CD4-positive, alpha-beta T cell treated with Interleukin-17A for 1 hour (primary cell): ENCODE data around the gene PGAP6.
A peak's percentile ranks its signal among the peaks of the same experiment; 100 is the strongest.
"Not testable (repeated sequence)": the region's sequence is repeated elsewhere in the genome, so short reads cannot be mapped to it uniquely, and the experiment has no call there.

ENCODE experiments used
- DNase-seq: peaks from one replicate; pipeline ENCODE4 v3.0.0-alpha.2; 2020

The PGAP6 gene

DNA sequence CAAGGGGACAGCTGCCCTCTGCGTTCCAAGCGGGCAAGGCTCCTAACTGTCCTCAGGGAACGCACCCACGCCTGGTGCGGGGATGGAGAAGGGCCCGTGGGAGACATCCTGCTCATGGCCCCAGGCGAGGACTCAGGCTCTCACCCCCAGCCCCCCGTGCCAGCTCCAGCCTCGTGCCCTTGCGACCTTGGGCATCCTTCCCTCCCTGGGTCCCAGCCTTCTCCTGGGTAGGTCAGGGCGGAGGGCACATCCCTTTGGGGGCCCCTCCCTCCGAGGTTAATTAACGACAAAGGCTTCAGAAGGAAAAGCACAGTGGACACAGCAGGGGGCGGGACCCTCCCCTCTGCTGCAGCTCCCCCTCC is 3.0 kb downstream of the PGAP6 start:
- no peak for DNase-seq

DNA sequence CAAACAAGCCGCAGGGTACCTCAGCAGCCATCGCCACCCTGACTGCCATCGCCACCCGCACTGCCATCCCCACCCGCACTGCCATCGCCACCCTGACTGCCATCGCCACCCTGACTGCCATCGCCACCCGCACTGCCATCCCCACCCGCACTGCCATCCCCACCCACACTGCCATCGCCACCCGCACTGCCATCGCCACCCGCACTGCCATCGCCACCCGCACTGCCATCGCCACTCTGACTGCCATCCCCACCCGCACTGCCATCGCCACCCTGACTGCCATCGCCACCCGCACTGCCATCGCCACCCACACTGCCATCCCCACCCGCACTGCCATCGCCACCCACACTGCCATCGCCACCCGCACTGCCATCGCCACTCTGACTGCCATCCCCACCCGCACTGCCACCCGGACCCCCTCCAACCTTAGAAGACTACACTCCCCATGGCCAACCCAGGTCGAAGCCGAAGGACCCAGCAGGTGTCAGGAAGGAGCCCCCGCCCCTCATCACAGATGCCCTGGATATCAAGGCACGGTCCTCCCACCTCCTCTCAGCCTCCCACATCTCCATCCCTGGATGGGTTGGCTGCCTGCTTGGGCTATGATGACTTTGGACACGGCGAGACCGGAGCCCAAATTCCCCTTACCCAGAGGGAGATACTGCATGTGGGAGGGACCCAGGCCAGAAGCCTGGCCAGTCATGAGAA is 3.5 kb downstream of the PGAP6 start:
- not testable (repeated sequence) for DNase-seq

DNA sequence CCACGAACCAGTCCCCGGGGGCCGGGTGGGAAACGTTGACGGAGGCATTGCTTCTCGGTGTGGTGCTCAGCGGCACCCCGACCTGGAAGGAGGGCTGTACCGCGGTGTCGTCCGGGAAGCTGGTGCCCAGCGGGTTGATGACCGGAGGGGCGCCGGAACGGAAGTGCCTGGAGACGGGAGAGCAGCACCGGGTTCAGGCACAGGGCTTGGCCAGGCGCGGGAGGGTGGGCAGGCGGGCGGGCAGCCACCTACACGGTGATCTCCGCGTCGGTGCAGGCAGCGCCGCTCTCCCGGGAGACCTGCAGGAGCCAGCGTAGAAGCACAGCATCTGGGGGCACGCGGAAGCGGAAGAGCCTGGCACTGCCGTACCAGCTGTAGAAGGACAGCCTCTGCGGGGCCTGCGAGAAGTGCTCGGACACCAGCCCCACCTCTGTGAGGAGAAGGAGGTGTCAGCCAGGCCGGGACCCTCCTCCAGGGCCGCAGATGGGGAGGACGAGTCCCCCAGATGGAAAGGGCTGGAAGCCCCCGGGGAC is 4.3 kb downstream of the PGAP6 start:
- DNase-seq, result no peak

DNA sequence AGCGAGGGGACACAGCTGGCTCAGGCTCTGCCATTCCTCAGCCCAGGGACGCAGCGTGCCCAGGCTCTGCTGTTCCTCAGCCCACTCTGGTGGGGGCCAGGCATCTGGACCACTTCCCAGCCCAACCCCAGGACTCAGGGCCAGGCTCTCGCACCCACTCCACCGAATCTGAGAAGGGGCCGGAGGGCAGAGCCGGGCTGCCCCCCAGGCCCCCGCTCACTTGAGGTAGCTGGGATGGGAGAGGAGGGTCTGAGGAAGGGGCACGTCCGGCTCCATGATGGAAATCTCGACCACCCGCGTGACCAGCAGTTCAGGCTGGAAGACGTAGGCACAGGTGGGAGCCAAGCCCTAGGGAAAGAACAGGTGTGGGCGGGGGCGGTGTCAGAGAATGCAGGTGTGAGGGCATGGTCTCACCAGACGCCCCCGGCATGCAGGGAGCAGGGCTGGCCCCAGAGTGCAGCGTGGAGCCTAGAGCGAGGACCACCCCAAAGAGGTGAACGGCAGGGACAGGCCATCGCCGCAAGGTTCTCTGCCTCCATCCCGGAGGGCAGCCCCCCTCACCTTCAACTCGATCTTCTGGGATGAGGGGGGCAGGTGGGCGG is 4.9 kb downstream of the PGAP6 start:
- no peak for DNase-seq

DNA sequence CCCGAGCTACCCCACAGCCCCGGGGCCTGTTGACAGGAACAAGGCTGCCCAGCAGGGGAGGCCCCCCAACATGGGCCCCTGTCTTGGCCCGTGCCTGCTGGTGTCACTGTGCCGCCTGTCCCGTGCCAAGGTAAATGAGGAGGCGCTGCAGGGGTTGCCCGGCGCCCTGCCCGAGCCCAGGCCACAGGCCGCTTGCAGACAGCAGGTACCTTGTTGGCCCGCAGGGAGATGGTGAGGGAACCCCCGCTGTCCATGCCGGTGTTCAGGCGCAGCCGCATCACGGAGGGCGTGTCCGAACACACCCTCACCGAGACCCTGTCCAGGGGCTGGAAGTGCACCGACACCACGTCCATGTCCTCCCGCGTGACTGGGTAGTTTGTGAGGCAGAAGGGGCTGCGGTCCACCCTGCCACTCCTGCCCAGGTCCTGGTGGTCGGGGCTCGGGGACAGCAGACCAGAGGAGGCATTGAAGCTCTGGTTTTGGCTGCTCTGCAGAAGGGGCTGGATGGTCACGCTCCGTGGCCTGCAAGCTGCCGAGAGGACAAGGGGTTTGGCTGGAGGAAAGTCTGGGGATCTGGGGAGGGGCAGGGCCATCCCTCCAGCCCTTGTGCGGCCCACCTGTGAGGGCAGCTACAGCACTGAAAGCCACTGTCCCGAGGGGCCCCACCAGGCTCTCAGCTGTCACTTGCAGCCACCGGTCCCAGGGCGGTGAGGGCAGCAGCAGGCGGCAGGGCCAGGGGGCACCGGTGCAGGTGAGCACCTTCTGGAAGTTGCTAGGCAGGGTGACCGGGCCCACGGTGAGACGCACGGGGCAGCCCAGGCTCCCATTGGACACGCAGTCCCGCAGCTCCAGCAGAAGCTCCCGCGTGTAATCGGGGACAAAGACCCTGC is 5.6 kb downstream of the PGAP6 start:
- DNase-seq, result no peak

DNA sequence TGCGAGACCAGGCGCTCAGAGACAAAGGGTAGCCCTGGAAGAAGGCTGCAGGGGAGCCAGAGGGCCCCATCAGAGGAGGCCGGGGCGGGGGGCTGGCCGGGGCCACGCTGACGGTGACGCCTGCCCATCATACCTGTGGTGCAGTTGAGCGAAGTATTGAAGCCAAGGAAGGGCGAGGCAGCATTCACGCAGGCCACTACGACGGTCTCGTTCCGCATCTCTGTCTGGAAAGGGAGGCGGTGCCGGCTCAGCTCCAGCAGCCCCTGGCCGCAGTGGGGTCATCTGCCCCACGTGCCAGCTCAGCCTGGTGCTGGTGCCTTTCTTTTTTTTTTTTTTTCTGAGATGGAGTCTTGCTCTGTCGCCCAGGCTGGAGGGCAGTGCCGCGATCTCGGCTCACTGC is 6.6 kb downstream of the PGAP6 start:
- no peak for DNase-seq

DNA sequence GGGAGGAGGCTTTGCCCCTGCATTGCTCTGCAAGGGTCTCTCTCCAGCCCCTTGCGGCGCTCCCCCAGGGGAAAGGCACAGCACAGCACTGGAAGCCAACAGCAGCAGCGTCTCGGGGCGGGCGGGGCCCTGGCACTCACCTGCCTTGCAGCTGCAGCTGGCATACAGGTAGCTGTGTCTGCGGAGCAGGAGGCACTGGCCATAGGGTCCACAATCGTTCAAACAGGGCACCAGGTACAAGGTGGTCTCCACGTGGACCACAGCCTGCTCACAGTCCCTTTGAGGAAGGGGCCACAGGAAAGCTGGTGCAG is 7.2 kb downstream of the PGAP6 start:
- DNase-seq, result no peak

DNA sequence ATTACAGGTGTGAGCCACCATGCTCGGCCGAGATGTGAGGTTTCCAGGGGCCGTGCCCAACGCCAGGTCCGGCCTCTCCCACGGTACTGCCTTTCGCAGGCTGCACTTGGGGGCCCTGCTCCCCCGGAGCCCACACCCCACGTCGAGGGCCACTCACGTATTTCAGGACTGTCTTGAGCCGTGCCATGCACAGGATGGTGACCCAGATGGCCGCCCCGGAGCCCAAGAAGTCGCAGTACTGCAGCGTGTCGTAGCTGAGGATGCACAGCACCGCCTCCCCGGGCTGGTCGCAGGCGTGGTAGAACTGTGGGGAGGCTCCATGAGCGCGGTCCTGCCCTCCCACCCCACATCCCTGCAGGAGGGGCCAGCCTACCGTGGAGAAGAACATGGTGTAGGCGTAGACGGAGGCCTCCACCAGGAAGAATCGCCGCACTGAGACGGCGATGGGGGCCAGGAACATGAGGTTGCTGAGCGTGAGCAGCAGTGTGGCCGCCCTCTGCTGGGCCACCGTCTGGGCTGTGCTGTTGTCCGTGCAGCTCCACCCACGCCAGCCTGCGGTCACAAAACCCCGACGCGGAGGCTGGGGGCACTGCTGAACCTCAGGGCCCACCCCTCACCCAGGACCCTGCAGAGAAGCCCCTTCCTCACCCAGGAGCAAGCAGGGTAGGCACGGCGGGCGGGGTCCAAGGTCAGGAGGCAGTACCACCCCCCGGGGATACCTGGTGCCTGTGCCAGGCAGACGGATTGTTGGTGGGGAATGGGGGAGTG is 7.7 kb downstream of the PGAP6 start:
- DNase-seq, result no peak

DNA sequence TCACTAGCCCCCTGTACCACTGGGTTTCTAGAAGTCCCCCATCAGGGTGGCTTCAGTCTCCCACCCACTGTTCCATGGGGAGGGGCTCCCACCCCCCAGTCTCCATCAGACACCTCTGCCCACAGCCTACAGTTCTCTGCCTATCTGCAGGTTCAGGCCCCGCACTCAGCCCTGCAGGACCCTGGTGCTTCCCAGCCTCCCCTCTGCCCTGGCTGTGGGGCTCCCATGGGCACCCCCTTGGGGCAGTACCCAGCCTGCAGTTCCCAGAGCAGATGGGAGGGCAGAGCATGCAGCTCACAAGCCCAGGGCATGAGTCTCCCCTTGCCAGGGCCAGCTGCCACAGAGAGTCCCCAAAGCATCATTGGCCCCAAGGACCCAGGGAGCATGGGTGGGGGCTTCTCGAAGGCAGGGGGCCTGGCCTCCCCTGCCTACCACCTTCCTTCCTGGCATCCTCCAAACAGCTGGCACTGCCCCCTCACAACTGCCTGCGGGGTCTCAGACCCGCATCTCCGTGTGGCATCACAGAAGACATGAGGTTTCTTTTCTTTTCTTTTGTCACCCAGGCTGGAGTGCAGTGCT is 8.7 kb downstream of the PGAP6 start:
- no peak for DNase-seq

DNA sequence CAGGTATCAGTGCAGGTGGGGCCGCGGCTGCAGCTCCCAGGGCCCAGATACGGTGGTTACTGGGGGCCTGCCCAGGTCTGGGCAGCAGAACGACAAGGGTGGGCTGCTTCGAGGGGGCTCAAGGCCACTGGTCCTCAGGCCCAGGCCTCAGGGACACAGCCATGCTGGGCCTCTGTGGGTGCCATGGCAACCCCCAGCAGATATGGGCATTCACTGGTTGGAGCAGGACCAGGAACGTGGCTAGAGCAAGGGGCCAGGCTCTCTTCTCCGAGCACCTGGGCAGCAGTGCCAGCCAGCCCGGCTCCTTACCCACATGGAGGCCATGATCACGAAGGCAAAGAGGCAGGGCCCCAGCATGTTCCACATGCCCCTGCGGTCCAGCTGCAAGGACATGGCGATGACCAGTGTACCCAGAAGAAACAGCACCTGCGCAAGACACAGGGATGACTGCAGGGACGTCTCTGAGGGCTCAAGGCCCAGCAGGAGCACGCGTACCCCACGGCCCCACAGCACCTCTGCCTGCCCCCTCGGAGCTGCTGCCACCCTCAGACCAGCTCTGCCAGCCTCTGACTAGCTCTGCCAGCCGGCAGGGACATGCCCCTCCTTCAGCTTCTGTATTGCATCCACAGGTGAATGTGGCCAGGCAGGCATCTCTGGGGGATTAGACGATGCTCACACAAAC is 9.3 kb downstream of the PGAP6 start:
- DNase-seq, result no peak

DNA sequence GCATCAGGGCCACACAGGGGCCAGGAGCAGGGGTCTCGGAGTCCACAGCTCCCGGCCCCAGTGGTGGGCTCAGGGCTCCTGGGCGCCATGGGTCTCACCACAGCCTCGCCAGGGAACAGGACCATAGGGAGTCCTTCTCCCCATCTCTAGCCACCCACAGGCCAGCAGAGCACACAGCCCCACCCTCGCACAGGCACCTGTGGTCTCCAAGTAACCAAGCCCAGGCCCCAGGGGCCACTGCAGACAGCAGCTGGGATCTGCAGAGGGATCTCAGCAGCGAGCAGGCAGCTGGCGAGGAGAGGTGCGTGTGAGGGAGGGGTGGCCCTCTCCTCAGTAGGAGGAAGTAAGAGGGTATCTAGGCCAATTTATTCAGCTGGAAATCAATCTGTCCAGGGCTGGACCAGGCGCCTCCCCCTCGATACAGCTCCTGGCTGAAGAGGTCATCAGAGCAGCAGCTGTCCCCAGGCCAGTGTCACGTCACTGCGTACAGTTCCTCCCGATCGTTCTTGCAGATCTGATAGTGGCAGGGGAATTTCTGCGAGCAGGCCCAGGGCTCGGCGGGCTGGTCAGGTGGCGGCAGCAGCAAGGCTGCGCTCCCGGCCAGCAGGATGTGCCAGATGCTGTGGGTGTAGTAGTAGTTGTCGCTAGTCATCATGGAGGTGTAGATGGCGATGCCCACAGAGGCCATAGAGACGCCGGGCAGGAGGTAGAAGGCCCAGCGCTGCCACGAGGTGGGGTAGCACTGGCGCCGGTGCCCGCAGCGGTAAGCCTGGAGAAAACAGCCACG is 10.1 kb downstream of the PGAP6 start:
- no peak for DNase-seq

DNA sequence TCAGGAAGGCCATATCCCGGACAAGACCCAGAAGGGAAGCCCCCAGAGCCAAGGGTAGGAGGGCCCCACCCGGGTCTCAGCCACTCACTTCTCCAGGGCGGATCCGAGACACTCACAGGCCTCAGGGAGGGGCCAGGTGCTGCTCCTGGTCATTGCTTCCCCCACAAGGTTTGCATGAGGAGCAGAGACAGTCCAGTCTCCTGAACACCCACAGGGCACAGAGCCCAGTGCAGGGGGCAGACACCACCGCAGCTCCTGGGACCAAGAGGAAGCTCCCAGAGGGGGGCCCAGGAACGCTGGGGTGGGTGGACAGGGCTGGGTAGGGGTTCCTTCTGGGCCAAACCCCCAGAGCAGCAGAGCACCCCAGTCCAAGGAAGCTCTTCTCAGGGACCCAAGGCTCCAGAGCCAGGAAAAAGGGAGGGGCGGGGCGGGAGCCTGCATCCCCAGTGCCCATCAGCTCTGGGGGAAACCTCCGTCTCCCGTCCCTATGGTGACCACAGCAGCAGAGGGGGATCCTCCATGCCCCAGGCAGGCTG is 10.7 kb downstream of the PGAP6 start:
- no peak for DNase-seq

DNA sequence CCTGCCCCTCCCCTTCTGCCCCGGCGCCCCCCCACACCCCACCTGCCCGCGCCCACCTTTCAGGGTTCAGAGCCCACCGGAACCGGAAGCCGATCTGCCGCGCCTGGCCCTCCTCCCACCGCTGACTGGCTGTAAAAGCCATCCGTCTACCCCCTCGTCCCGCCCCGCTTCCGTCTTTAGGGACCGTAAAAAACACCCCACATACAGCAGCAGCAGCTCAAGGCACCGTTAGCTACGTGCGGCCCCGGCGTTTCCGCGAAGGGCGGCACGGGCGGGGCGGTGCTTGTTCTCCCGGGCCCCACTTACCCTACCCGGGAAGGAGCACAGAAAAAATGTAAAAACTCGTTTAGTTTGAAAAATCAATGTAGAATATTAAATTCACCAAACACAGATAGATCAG is 11.3 kb downstream of the PGAP6 start, which contains the start of gene MRPL28:
MRPL28 (minus strand) TSS at position 96 of the 400 bp plus-strand sequence. CDS start 320 bp downstream, outside the sequence.
- DNase-seq, result peak; percentile 95

DNA sequence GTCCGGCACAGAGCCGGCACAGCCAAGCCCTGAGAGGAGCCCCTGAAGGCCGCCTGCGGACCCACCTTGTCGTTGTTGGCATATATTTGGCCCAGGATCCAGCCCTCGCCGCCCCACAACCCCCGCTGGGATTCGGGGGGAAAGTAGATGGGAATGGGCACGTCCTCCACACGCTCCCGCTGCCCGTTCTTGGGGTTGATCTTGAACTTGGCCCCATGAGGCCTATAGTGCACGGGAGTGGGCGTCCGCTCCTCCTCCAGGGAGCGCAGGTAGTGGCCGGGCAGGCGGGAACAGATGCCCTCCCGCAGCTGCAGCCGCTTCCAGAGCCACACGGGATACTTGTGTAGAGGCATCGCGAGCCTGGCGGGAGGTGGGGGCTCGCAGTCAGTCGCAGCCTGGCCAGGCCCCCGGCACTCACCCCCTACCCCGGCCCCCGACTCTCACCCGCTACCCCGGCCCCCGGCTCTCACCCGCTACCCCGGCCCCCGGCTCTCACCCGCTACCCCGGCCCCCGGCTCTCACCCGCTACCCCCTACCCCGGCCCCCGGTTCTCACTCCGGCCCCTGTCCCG is 11.8 kb downstream of the PGAP6 start:
- no peak for DNase-seq

DNA sequence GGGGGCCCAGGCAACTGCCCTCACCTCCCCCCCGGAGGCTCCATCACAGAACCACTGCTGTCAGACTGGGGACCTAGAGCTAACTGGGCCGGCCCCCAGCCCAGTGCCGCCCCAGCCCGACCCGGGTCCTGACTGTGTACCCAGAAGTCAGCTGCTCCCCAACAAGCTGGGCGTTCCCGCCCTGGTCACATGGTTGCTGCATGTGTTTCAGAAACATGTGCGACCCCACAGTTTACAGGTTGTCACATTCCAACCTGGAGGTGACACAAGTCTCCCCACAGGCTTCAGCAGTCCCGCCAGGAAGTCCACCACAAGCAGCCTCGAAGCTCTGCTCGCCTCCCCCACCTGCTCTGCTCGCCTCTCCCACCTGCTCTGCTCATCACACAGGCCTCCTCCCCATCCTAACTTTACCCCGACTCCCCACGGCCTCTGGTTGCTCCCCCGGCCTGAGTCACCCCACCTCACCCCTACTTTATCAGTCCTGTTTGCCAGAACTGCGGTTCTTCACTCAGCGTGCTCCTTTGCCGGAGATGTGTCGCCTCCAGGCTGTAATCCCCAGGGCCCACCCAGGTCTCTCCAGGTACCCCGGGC is 12.4 kb downstream of the PGAP6 start:
- no peak for DNase-seq

DNA sequence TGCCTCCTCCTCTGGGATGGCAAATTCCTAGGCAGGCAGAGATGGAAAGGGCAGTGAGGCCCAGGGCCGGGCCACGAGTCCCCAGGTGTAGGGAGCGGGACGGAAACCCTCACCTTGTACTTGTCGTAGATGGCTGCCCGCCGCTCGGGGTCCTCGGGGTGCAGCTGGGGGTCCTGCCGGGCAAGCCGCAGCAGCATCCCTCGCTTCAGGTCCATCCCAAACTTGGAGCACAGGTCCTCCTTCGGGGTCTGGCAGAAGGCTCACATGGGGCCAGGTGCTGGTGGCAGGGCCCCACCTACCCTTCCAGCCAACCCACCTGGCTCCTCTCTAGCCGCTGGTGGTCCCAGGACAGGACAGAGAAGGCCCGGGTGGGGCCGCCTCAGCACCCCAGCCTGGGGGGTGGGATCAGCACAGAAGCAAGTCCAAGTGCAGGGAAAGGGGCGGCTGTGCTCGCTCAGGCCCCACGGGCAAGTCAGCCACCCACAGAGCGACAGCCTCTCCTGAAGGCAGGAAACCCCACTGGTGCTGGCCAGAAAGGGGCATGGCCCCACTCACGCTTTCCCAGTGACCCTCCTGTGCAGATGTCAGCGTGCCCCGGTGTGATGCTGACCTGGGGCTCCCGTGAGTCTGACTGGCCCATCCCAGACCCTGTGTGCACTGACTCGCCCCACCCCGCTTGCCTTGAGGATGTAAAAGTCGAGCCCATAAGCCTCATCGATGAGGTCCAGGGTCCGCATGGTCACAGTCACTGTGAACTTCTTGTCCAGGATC is 13.2 kb downstream of the PGAP6 start:
- DNase-seq, result no peak

DNA sequence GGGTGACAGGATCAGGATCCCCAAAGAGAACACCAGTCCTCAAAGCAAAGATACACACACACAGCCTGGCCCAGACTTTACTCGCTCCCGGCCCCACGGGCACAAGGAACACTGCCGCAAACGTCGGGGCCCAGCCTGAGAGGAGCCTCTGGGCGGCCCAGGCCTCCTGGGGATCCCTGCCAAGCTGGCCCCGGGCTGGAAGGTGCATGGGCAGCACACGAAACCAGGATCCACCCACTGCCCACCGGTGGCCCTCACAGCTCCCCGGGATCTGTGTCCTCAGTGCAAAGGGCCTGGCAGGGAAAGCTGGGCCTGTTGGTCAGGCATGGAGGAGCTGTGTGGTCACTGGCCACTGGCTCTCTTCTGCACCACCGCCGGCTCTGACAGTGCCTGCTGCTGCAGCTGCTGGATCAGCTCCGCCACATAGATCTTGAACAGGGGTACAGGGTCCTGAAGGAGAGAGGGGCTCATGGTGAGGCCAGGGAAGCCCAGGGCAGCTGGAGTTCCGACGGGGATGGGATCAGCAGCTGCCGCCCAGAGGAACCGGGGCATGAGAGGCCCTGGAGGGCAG is 14.4 kb downstream of the PGAP6 start:
- DNase-seq, result no peak

DNA sequence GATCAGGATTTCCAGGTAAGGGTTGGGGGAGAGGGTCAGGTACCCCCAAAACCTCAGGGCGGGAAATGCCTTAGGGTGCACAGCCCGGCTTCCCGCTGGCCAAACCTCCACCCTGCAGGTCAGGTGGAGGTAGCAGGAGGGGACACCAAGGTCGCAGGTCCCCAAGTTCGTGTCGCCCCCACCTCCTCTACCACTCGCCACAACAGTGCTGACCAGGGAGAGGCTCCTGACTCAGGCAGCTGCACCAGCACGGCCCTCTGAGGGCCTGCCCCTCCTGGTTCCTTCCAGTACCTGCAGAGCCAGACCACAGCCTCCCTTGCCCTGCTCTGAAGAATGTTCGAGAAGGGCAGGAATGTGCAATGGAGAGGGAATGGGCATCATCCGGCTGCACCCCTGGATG is 15.3 kb downstream of the PGAP6 start:
- DNase-seq, result no peak
